ENCODE results near the gene GAP43.

DNA sequence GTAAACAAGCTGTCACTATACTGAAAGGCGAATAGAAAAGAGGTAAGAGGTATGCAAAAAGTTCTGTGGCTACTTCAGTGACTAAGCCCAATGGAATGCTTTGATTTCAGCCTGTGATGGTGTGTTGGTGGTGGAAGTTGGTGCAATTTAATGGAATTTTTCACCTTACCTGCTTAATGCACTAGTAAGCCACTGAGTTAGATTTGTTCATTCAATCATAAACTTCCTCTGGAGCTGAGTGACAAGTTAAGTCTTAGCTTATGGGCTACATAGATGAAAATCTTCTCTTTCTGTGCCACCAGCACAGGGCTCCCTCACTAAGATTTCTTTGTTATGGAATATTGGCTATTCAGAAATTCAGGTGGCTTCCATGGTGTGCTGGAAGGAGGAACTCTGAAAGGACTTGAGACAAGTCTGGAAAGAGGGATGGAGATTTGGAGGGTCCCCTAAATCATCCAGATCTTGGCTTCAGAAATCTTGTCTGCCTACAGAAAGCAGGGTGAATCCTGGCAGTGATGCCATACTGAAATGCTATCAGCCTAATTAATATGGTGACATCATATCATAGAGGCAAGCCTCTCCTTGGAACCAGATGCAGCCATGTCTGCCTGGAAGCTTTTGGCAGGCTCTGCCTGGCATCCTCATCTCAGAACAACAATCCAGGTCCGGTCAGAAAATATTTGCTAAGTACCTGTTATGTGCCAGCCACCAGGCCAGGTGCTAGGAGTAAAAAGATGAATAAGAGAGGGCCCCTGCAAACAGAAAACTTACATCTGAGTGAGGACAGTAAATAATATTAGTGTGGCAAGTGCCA lies 8.1 kb upstream of the GAP43 start:
- TF ChIP-seq, protein P1, sequence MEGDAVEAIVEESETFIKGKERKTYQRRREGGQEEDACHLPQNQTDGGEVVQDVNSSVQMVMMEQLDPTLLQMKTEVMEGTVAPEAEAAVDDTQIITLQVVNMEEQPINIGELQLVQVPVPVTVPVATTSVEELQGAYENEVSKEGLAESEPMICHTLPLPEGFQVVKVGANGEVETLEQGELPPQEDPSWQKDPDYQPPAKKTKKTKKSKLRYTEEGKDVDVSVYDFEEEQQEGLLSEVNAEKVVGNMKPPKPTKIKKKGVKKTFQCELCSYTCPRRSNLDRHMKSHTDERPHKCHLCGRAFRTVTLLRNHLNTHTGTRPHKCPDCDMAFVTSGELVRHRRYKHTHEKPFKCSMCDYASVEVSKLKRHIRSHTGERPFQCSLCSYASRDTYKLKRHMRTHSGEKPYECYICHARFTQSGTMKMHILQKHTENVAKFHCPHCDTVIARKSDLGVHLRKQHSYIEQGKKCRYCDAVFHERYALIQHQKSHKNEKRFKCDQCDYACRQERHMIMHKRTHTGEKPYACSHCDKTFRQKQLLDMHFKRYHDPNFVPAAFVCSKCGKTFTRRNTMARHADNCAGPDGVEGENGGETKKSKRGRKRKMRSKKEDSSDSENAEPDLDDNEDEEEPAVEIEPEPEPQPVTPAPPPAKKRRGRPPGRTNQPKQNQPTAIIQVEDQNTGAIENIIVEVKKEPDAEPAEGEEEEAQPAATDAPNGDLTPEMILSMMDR (IDR thresholded peaks at IDR 0.05): no peak
- no peak for TF ChIP-seq POLR2A (IDR thresholded peaks at IDR 0.05)
